ENCODE data around the gene FER. TPM values are rescaled to one million over a fixed set of nuclear protein-coding genes. Genes with fewer than 3 reads are reported as not detected.

FER gene
- polyA plus RNA-seq, 3 donors = 2.4 to 14.7 (median 6.2) TPM

GRCh38 chr5:108947164-108947563, 199.5 kb downstream of the FER start:
- TF ChIP-seq, protein P1, sequence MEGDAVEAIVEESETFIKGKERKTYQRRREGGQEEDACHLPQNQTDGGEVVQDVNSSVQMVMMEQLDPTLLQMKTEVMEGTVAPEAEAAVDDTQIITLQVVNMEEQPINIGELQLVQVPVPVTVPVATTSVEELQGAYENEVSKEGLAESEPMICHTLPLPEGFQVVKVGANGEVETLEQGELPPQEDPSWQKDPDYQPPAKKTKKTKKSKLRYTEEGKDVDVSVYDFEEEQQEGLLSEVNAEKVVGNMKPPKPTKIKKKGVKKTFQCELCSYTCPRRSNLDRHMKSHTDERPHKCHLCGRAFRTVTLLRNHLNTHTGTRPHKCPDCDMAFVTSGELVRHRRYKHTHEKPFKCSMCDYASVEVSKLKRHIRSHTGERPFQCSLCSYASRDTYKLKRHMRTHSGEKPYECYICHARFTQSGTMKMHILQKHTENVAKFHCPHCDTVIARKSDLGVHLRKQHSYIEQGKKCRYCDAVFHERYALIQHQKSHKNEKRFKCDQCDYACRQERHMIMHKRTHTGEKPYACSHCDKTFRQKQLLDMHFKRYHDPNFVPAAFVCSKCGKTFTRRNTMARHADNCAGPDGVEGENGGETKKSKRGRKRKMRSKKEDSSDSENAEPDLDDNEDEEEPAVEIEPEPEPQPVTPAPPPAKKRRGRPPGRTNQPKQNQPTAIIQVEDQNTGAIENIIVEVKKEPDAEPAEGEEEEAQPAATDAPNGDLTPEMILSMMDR (IDR thresholded peaks at IDR 0.05) = no peak
- no peaks in the 10 kb centered on the region for H3K79me2 ChIP-seq (ENCODE audit: insufficient read depth, low read length)
- H3K4me3 Mint-ChIP-seq = no peak overlapping the region

GRCh38 chr5:108950276-108950675, 202.6 kb downstream of the FER start:
- H3K9me3 ChIP-seq (replicated peaks in 1 of 2; ENCODE audit: control insufficient read depth in 1 of 2, insufficient read depth in 1 of 2, low read length in 2 of 2) = no peaks in the 10 kb centered on the region
- H3K4me1 ChIP-seq (ENCODE audit: control insufficient read depth in 1 of 2, insufficient read depth in 2 of 2, low read length in 2 of 2) = no peaks in the 10 kb centered on the region
- no peaks in the 10 kb centered on the region for H3K79me2 ChIP-seq (ENCODE audit: insufficient read depth, low read length)
- H4K20me1 ChIP-seq (ENCODE audit: insufficient read depth, low read length) = no peaks in the 10 kb centered on the region
- TF ChIP-seq, protein P1 (IDR thresholded peaks at IDR 0.05) = no peak
- no CpG with 5 or more reads among the region's 2 CpGs for WGBS (ENCODE audit: insufficient coverage)
- H3K27ac ChIP-seq (ENCODE audit: low read depth in 1 of 2, low read length in 2 of 2) = no peak overlapping the region
- Mint-ChIP-seq H3K27me3 (ENCODE audit: low read depth in 3 of 3) (no peaks in the 10 kb centered on the region), H3K27ac (no peak overlapping the region), H3K4me3 (no peak overlapping the region), H3K9me3 (no peaks in the 10 kb centered on the region), H3K36me3 (peaks cover 0 to 8% of the 10 kb centered on the region in 2 donors), H3K4me1 (no peaks in the 10 kb centered on the region)
- no peaks in the 10 kb centered on the region for H3K36me3 ChIP-seq (replicated peaks in 1 of 2; ENCODE audit: control insufficient read depth in 1 of 2, insufficient read depth in 2 of 2, low read length in 2 of 2)
- H3K27me3 ChIP-seq (ENCODE audit: control insufficient read depth in 2 of 2, insufficient read depth in 2 of 2, low read length in 2 of 2) = no peaks in the 10 kb centered on the region
- no peak for DNase-seq
- no peak overlapping the region for H3K9ac ChIP-seq (ENCODE audit: insufficient read depth, low read length, poor library complexity, severe bottlenecking)
- intact Hi-C loops (cut with micrococcal nuclease) = no loop called here
- H3K4me2 ChIP-seq (replicated peaks; ENCODE audit: extremely low read depth, low read length, poor library complexity, severe bottlenecking) = no peak overlapping the region
- H2AFZ ChIP-seq (ENCODE audit: insufficient read depth, low read depth, low read length, poor library complexity, severe bottlenecking) = no peak overlapping the region
- no peak overlapping the region for H3K4me3 ChIP-seq (replicated peaks in 1 of 3; ENCODE audit: low read depth in 2 of 3, low read length in 3 of 3)

More at GRCh38 chr5:108947164-108947563, 199.5 kb downstream of the FER start:
- no peaks in the 10 kb centered on the region for H3K27me3 ChIP-seq (ENCODE audit: control insufficient read depth in 2 of 2, insufficient read depth in 2 of 2, low read length in 2 of 2)
- no peaks in the 10 kb centered on the region for H3K36me3 ChIP-seq (replicated peaks in 1 of 2; ENCODE audit: control insufficient read depth in 1 of 2, insufficient read depth in 2 of 2, low read length in 2 of 2)
- intact Hi-C loops (cut with micrococcal nuclease) = no loop called here
- WGBS (ENCODE audit: insufficient coverage) = no CpG with 5 or more reads among the region's 1 CpG
- Mint-ChIP-seq H3K36me3 (peaks cover 0 to 8% of the 10 kb centered on the region in 2 donors), H3K9me3 (no peaks in the 10 kb centered on the region), H3K27ac (no peak overlapping the region), H3K4me1 (no peaks in the 10 kb centered on the region), H3K27me3 (ENCODE audit: low read depth in 3 of 3) (no peaks in the 10 kb centered on the region)
- H3K4me1 ChIP-seq (ENCODE audit: control insufficient read depth in 1 of 2, insufficient read depth in 2 of 2, low read length in 2 of 2) = no peaks in the 10 kb centered on the region
- no peaks in the 10 kb centered on the region for H4K20me1 ChIP-seq (ENCODE audit: insufficient read depth, low read length)
- no peak overlapping the region for H3K27ac ChIP-seq (ENCODE audit: low read depth in 1 of 2, low read length in 2 of 2)
- H3K9ac ChIP-seq (ENCODE audit: insufficient read depth, low read length, poor library complexity, severe bottlenecking) = no peak overlapping the region
- H3K4me2 ChIP-seq (replicated peaks; ENCODE audit: extremely low read depth, low read length, poor library complexity, severe bottlenecking) = no peak overlapping the region
- no peak overlapping the region for H2AFZ ChIP-seq (ENCODE audit: insufficient read depth, low read depth, low read length, poor library complexity, severe bottlenecking)
- H3K9me3 ChIP-seq (replicated peaks in 1 of 2; ENCODE audit: control insufficient read depth in 1 of 2, insufficient read depth in 1 of 2, low read length in 2 of 2) = no peaks in the 10 kb centered on the region
- no peak overlapping the region for H3K4me3 ChIP-seq (replicated peaks in 1 of 3; ENCODE audit: low read depth in 2 of 3, low read length in 3 of 3)
- DNase-seq = no peak

Data from CD14-positive monocyte (primary cell).